NK-92 (cell line): ENCODE measurements around the gene TCOF1.

Experiments
- DNase-seq: peaks from one replicate; lab custom pipeline; 2025; ENCODE audit not compliant: unreplicated experiment; lab: John Stamatoyannopoulos, UW

The TCOF1 gene, protein sequence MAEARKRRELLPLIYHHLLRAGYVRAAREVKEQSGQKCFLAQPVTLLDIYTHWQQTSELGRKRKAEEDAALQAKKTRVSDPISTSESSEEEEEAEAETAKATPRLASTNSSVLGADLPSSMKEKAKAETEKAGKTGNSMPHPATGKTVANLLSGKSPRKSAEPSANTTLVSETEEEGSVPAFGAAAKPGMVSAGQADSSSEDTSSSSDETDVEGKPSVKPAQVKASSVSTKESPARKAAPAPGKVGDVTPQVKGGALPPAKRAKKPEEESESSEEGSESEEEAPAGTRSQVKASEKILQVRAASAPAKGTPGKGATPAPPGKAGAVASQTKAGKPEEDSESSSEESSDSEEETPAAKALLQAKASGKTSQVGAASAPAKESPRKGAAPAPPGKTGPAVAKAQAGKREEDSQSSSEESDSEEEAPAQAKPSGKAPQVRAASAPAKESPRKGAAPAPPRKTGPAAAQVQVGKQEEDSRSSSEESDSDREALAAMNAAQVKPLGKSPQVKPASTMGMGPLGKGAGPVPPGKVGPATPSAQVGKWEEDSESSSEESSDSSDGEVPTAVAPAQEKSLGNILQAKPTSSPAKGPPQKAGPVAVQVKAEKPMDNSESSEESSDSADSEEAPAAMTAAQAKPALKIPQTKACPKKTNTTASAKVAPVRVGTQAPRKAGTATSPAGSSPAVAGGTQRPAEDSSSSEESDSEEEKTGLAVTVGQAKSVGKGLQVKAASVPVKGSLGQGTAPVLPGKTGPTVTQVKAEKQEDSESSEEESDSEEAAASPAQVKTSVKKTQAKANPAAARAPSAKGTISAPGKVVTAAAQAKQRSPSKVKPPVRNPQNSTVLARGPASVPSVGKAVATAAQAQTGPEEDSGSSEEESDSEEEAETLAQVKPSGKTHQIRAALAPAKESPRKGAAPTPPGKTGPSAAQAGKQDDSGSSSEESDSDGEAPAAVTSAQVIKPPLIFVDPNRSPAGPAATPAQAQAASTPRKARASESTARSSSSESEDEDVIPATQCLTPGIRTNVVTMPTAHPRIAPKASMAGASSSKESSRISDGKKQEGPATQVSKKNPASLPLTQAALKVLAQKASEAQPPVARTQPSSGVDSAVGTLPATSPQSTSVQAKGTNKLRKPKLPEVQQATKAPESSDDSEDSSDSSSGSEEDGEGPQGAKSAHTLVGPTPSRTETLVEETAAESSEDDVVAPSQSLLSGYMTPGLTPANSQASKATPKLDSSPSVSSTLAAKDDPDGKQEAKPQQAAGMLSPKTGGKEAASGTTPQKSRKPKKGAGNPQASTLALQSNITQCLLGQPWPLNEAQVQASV (N-terminal part only)

DNA sequence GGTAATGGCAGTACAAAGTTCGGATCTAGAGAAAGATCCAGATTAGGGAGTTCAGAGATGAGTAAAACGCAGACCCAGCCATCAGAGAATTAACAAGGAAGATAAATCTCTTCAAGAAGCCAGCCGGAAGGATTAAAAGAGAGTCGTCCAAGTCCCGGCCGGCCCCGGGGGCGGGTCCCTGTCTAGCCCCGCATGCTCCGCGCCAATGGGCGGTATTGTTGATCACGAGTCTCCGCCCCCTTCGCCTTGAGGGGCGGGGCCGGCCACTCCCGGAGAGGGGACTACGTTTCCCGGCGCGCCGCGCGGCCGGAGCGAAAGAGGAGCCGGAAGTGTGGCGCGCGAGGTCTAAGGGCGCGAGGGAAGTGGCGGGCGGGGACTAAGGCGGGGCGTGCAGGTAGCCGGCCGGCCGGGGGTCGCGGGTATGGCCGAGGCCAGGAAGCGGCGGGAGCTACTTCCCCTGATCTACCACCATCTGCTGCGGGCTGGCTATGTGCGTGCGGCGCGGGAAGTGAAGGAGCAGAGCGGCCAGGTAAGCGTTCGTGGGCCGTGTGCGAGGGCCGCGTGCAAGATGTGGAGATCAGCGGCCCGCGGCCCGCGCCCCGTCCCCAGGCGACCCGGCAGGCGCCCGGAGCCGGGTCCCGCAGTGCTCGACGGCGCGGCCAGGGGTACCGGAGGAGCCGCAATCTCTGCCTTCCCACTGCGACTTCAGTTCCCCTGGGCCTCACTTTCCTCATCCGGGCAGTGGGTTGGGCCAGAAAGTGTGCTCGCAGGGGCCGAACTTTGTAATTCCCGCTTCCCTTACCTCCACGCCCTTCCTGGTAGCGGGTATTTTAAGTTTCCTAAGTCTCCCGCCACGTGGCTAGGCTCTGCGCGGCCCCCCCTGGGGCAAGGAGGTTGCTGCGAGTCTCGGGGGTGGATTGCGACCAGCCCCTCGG is at the start of gene TCOF1:
Gene TCOF1 (plus strand): TSS at position 372 of the 935 bp plus-strand sequence. CDS start 50 bp downstream, at position 422.
- peak; percentile 43 for DNase-seq

DNA sequence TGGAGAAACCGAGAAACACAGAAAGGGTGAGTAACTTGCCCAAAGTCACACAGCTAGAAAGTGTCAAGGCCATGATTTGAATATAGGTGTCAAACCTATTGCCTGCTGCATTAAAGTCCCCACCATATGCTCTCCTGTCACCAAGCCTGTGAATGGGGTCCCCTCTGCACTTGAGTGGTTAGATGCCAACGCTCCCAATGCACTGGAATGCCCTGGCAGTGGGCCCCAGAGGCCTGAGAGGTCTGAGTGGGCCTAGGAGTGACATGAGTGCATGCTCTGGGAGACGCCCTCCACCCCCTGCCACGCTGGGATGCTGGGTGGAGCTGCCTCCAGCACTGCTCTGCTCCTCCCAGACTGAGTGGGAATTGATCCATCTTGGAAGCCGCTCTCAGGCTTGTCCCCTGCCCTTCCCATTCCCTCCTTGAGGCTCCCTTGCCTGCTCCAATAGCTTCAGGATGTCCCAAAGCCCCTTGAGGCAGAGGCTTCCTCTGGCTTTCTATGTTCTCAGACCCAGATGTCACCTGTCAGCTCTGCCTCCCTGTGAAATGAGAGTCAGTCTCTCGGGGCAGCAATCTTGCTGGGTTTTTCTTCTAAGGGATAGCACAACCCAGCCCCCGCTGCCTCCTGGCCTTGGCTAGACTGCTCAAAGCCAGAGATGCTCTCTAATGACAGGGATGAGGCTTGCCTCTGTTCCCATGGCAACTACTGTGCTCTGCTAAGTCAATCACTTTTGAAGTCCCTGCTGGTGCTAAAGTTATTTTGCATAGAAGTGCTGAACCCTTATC is 48.2 kb upstream of the TCOF1 start:
- no peak for DNase-seq

DNA sequence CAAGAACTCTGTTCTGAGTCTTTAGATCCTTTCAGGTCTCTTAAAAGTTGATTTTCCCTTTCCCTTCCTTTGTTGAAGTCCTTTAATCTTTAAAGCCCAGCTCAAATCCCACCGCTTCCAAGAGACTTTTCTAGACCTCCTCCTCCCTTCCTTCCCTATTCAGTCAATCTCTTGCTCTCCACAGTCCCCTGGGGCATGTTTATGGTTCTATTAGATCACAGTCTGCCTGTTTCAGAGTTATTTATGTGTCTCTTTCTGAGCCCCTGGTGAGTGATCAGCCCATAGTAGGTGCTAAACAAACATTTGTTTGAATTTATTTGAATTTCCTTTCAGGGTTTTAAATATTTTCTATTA is 47.6 kb upstream of the TCOF1 start:
- no peak for DNase-seq

DNA sequence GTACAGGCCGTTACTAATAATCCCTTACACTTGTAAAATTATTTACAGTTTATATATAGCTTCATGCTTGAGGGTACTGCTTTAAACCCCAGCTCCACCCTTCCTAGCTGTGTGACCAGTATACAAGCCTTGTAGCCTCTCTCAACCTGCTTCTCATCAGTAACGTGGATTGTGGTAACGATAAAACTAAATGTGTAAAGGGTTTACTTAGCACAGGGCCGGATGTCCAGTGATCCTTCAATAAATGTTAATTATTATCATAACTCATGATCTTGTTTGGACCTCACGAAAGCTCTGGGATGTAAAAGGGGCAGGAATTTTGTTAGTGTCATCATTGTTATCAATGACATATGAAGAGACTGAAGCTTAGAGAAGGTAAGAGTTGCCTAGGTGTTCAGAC is 47.3 kb upstream of the TCOF1 start:
- no peak for DNase-seq

DNA sequence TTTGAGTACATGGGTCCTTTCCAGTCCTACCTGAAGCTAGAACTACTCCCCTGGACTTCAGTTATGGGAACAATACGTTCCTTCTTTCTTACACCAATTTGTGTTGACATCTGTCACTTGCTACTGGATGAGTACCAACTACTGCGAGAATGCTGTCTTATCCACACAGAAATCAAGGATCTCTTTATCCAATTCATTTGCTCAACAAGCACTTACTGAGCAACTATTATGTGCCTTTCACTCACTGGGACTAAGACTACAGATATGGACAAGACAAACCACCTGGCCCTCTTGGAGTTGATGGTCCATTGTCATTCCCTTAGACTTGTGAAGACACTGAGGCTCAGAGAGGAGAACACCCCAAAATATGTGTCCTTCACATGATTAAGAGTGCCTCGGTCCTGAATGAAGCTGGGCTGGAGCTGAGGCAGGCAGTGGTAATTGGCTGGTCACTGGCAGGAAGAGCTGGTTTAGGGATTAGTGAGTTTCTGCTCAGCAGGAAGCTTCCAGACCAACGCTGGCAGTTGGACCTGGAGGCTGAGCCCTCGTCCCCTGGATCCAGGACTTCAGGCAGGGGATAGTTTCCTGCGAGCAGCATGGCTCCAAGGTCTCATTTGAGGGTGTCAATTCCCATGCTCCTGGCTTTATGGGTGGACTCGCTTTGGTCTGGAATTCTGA is 46.3 kb upstream of the TCOF1 start:
- DNase-seq: no peak

DNA sequence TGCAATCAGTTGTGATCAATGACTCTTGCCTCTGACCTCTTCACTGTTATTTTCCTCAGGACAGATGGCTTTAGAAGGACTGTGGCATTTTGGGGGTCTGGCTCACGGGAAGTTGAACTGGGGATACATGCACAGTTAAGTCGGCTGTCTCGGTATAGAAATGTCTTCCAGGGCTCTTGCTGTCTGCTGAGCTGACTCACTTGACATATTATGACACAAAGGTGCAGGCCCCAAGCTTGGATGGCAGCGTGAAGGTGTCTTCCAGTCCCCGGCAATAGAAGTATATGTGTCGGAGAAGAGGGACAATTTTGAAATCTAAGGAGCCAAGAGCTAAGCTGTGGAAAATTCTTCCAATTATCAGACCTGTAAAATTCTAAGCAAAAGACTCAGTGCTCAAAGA is 45.0 kb upstream of the TCOF1 start:
- DNase-seq: no peak

DNA sequence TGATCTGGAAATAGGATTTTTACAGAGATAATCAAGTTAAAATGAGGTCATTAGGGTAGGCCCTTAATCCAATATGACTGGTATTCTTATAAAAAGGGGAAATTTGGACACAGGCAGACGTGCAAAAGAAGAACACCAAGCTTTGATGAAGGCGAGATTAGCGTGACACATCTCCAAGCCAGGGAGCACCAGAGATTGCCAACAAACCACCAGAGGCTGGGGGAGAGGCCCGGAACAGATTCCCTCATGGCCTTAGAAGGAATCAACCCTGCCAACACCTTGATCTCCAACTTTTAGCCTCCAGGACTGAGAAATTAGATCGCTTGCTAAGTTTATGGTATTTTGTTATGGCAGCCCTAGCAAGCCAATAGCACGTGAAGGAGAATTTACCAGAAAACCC is 44.0 kb upstream of the TCOF1 start:
- DNase-seq: no peak

DNA sequence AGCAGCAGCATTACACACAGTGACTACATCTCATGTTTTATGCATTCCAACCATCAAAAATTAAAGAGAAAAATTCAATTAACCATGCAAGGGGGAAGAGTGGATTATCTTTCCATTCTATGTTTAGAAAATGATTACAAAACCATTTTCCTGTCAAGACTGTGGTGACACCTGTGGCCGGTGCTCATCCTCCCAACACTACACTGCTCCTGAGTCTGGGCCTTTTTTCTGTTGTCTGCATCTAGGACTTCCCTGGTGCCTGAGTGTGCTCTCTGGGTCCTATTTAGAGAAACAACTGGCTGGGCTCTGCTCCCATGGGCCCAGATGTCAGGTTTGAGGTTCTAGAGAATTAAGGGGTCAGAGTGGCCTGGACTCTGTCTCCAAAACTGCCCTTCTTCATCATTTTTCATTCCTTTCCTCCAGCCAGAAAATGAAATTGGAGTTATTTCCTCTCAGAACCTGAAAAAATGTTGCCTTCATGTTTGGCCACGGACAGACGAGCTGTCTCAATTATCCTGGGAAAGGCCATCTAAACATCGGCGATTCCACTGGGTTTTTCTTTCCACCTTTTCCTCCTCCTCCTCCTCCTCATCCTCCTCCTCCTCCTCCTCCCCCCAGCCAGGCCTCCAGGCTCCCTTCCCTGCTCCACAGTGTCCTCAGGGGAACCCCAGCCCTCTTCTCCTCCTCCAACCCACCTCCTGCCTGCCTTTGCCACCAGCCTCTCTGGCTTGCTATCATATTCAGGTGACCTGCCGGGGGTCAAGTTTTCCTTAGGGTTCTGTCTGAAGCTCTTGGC is 43.4 kb upstream of the TCOF1 start:
- DNase-seq: no peak

DNA sequence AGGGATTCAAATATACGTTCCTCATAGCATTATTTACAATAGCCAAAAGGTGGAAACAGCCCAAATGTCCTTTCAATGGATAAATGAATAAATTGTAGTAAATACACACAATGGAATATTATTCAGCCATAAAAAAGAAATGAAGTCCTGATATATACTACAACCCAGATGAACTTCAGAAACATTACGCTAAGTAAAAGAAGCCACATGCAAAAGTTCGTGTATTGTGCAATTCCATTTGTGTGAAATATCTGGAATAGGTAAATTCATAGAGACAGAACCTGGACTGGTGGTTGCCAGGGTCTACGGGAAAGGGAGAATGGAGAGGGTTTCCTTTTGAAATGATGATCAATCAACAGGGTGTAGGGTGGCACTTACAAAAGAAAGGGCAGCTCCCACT is 42.3 kb upstream of the TCOF1 start:
- DNase-seq: no peak

DNA sequence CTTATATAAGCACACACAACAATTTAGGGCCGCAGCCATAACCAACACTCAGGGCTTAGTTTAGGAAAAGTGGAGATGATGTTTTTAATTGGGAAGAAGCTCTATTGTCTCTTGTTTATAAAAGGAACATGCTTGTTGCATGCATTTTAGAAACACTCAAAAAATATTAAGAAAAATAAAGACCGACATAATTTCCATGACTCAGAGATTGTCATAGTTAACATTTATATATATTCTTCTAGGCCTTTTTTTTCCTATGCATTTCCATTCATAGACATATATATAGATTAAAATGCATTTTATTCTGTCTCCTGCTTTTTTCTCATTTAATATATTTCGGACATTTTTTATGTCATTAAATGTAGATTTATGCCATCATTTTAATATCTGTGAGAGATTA is 41.2 kb upstream of the TCOF1 start:
- DNase-seq: no peak

DNA sequence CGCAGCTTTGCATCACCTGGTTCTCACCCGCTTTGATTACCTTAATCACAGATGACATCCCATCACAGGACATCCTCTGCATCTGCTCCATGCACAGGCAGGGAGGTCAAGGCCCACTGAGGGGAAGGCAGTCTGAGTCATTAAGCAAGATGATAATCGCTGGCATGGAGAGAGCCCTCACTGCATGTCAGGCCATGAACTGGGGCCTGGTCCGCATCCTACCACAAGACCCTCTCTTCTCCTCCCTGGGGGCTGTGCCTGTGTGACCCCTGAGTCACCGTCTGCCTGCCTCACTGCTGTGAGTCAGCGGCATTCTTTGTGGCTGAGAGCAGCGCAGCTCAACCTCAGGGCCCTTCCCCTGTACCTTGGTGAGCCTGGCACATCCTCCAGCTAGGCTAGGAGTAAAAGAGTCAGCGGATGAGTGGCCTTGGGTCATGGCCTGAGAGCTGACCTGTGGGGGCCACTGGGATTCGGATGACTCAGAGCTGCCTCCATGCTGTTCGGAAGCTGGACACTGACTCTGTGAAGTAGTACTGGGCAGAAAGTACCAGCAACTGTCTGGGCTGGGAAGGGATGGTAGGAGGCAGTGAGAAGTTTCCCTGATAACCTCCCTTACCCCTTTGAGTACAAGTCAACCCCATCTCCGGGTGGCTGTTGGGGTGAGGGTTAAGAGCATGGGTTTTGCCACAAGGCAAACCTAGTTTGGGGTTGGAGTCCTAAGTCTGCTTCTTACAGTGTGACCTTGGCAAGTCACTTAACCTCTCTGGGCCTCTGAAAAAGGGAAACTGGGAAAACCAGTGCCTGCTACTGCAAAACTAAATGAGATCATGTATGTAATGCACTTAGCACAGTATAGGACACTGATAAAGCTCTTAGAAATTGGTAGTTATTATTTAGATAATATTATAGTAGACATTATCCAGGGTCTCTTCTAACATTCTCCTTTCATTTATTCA is 40.2 kb upstream of the TCOF1 start:
- DNase-seq: no peak

DNA sequence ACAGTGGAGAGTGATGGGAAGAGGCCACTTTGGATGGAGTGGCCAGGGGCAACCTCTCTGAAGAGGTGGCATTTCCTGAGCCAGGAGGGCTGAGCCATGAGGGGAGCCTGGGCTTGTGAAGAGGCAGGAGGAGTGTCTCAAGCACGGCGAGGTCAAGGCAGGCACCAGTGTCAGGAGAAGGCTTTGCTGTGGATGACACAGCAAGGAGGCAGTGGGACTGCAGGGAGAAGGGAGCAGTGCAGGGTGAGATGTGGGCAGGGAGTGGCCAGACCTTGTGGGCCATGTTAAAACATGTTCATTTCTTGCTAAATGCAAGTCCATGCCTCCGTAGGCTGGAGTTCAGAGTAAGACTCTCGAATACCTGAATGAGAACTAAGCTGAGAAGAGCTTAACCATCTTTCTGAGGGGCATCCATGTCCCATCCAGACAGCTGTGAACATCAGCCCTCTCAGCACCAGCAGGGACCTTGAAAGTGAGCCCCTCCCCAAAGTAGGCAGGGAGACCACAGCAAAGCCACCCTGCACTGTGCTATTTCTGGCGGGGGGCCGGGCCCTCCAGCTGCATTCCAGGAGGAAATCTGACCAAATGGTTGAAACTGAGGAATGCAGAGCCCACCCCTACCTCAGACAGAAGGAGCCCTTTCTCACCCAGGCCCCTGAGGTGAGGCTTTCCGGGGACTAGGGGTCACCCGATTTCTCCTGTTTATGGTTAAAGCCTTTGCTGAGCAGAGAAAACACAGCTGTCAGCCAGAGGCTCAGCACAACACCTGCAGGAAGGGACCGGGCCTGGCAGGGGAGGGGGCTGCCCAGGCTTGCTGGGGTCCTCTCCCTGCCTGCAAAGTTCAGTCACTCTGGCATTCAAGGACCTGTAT is 38.6 kb upstream of the TCOF1 start:
- DNase-seq: no peak

DNA sequence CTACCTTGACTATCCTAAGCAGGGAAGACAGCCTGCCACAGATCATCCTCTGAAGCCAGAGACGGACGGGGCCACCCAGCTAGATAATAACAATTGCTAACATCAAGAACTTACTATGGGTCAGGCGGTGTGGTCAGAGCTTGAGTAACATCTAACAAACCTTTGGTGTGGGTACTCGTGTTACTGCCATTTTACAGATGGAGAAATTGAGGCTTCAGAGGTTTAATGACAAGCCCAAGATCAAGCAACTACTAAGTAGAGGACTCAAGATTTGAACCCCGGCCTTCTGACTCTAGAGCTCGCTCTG is 38.1 kb upstream of the TCOF1 start:
- DNase-seq: no peak

DNA sequence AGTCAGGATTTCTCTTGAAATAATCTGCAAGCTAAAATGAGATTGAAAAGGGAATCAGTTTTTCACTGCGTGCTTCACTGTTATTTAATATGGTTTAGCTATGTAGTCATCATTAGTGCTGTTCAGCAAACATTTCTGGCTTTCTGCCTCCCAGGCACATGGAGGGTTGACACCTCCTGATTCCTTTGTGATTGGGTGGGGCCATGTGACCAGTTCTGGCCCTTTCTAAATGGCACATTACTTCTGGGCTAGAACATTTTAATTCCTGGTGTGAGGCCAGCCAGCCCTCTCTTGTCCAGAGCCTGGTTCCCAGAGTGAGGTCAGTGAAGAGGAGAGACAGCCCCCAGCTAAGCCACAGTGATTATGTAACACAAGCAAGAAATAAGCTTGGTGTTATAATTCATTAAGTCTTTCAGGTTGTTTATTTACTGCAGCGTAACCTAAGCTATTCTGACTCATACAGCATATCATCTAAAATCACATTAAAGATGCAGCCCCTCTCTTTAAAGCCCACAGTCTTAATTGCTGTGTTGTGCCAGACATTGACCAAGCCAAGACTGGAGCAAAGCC is 37.4 kb upstream of the TCOF1 start:
- no peak for DNase-seq

DNA sequence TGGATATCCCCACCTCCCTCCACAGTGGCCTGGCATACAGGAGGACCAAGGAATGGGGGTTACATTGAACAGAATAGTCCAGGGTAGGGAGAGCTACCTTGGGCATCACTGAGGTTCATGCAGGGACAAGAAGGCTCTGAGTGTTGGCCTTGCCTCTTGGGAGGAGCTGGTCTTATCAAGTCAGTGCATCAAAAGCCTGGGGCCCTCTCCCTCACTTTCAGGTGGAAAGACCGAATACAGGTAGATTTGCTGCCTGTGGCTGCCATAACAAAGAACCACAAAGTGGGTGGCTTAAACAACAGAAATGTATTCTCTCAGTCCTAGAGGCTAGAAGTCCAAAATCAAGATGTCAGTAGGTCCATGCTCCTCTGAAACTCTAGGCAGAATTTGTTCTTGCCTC is 36.3 kb upstream of the TCOF1 start:
- no peak for DNase-seq

DNA sequence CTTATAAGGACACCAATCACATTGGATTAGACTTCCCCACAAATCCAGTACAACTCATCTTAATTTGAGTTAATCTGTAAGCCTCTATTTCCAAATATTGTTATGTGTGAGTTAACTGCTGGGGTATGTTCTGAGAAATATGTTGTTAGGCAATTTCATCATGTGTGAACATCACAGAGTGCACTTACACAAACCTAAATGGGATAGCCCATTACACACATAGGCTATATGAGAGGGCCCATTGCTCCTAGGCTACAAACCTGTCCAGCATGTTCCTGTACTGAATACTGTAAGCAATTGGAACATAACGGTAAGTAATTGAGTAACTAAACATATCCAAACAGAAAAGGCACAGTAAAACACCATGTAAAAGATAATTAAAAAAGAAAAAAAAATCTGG is 35.7 kb upstream of the TCOF1 start:
- no peak for DNase-seq
